HG03066 (cell line): Measurements from ENCODE around the gene ANKRD55.
A peak's percentile ranks its signal among the peaks of the same experiment; 100 is the strongest.
"Not testable (repeated sequence)": the region's sequence is repeated elsewhere in the genome, so short reads cannot be mapped to it uniquely, and the experiment has no call there.

Experiments used
- ATAC-seq: cut with Tn5 transposase; IDR thresholded peaks from one replicate; pipeline ENCODE4 v1.9.1; 2021; ENCODE audit warnings: low read depth; ENCODE audit not compliant: unreplicated experiment

The ANKRD55 gene

DNA sequence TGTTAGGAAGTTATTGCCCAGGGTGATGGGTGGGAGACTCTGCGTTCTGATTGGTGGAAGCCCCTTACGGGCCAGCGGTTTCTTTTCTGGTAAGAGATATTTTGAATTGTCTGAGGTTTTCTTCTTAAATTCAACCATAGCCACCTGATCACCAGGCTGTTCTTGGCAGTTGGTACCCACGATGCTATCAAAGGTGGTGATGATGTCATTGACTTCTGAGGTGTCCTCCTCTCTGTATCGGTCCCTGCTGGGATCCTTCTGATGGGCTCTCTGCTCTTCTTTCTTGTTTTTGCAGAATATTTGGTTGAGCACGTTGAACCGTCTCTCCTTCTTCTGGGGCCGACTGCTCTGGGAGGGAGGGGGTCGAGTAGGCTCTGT lies 121.7 kb downstream of the ANKRD55 start:
- no peak for ATAC-seq

DNA sequence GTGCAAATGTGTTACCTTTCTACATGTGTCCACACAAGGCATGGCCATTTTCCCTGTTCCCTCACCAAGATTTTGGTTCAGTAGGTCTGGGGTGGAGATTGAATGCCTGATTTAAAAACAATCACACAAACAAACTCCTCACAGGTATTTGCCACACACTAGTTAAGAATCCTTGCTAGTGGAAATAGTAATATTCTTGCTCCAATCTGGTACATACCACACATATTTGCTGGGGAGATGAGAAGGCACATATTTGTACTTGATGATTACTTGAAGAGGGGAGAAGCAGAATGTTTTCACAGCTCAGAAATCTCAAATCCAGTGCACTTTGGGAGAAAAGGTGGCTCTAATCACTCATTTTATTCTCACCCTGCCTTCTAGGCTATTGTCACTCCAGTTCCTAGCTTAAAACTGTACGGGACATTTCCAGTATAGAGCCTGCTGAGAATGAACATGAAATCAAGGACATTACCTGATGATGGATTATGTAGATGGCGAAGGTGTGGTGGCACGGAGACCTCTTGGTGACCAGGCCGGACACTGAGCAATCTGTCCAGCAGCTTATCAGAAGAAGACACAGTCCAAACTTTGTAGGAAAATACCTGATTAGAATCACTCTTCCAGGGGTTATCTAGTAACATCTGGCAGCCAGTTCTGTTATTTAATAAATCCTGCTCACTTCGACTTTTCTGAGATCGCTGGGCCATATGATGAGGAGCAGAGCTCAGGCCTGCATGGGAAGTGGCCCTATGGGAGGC lies 122.3 kb downstream of the ANKRD55 start:
- ATAC-seq: no peak

DNA sequence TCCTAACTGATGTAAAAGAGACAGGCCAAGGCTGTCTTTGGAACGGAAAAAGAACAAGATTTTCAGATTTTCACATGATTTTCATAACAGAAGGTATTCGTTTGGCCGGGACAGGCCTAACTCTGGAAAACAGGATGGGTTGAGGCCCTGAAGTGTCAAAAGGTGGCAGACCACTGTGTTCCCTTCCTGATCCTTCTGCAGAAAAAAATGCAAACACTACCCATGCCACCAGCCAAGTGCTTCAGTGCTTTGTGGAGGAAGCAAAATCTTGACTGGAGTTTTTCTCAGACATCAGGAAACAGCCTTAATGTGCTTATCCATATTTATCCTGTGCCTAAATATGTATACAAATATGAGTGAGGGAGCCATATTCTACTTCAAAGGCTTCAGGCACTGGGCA lies 124.9 kb downstream of the ANKRD55 start:
- ATAC-seq: no peak

DNA sequence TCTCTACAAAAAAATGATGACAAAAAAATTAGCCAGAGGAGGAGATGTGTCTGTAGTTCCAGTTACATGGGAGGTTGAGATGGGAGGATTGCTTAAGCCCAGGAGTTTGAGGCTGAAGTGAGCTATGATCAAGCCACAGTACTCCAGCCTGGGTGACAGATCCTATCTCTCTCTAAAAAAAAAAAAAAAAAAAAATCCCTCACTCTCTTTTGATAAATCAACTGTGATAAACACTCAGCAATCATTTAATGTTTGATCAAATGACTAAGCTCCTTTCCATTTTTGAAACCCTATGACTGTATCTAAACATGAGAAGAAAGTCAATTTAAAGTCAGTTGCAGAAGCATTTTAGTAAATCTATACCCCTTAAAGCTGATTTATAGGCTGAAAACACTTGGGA lies 126.3 kb downstream of the ANKRD55 start:
- no peak for ATAC-seq

DNA sequence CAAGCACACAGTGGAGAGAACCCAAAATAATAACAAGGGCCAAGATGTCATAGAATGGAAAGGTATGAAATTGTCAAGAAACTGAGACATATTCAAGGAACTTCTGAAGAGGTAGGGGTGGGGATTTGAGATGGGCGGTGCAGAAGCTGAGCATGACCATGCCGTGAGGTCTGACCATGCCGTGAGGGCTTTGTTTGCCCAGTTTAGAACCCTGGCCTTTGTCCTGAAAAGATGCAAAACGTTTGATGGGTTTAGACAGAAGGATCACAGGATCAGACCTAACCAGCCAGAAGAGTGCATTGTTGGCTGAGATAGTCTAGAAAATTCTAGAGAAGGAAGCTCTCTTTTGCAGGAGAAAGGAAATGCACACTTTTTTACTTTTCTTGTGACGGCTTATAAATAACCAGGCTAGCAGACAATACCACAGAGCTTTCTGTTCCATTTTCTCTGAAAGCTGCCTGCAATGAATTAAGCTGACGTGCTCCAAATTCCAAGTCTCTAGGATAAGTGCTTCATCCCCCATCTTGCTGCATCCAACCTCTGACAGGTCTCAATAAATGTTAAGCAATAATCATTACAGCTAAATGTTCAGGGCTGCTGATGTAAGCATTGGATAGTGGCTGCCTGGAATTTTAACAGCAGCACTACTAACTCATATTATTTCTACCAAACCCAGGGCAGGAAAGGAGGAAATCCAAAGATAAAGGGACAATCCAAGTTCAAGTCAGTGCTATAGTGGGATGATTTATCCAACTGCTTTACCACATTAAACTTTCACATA lies 127.4 kb downstream of the ANKRD55 start:
- no peak for ATAC-seq

DNA sequence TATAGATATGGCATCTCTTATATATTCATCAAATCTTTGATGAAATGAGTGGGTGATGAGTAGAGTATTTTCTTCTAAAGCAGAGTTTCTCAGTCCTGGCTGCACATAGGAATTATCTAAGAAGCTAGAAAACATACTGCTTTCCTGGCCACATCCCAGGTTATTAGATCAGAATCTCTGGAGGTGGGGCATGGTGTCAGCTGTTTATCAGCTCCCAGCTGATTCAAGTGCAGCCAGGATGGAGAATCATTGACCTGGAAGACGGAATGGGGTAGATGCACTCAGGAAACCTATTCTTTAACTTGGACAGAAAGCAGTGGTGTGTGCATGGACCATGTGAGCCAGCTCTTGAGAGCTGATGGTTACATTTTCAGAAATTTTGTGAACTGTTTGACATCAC lies 130.2 kb downstream of the ANKRD55 start:
- no peak for ATAC-seq

DNA sequence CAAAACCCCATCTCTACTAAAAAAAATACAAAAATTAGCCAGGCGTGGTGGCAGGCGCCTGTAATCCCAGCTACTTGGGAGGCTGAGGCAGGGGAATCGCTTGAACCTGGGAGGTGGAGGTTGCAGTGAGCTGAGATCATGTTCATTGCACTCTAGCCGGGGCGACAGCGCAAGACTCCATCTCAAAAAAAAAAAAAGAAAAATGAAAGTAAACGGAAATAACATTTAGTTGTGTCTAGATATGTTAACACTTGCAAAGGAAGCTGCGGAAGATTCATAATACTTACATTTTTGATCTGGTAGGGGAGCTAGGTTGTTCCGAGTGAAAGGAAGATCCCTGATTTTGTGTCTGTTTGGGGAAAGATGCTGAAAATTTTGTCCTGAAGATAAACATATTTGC lies 130.9 kb downstream of the ANKRD55 start:
- ATAC-seq: not testable (repeated sequence)

DNA sequence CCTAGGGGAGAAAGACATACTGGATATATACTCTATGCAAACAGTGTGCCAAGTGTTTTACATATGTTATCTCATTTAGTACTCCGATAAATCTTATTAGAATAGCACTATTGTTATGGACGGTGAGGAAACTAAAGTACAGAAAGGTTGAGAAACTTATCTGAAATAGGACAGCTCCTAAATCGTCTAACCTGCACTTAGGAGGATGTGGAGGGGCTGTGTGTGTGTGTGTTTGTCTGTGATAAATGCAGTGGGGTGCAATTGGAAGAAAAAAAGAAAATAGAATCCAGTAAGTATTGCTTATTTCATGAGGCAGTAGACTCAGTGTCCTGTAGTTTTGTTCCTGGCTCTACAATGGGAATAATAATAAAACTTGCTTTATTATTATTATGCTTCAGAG lies 131.9 kb downstream of the ANKRD55 start:
- no peak for ATAC-seq

DNA sequence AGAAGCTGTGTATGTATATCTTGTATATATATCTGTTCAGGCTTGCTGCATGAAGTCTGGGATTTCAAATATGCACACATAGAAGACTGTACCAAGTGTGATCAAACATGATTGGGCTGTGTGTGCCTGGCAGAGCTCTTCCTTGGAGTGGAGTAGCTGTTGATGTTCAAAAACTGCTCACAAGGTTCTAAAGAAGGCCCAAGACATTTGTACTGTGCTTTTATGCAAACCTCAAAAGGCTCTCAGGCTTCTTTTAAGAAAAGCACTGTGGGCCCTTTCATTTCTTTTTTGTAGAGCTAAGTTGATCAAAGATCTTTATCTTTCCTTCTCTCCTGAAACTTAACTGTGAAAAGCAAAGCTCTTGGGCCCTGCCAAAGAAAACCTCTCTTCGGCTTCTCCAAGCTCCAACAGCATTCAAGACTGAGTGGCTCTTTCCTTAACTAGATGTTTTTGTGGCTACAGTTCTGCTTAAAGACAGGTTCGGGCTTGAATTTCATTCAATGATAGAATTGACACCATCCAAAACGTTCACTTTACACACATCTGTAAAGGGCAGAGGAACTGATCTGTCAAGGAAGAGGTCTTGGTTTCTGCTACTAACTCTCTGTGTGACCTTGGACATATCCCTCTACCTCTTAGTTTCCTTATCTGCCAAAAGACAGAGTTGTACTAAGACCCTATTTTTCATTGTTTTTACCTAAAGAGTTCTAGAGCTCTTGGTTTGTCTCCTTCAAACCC lies 132.5 kb downstream of the ANKRD55 start:
- ATAC-seq: no peak

DNA sequence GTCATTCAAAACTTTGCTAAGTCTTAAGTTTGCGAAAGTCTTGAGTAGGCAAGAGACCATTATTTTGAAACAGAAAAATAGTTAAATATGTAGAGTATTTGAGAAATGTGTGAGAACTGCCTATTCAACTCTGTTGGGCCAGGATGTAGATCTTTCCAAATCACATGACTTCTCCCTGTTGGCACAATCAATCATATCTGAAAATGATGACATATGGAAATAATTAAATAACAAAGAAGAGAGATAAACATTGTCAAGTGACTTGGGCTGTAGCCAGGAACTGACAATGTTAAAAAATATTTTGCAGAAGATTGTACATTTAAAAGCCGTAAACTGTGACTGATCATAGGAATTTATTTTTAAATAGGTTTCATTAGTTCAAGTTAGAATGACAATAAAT lies 133.8 kb downstream of the ANKRD55 start:
- ATAC-seq: no peak

DNA sequence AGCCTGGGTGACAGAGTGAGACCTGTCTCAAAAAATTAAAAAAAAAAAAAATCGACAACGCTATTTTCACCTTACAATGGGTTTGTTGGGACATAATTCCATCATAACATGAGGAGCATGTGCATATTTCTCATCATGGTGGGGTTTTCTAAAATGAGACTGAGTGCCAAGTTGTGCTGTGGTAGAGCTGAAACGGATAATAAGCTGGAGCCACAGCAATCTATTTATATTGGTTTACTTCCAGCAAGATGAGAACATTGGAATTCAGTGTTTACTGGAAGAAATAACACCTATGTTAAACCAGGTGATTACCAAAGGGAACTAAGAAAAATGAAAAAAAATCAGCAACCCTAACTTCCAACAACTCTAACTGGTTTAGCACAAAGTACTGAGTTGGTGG lies 136.1 kb downstream of the ANKRD55 start:
- ATAC-seq: no peak

DNA sequence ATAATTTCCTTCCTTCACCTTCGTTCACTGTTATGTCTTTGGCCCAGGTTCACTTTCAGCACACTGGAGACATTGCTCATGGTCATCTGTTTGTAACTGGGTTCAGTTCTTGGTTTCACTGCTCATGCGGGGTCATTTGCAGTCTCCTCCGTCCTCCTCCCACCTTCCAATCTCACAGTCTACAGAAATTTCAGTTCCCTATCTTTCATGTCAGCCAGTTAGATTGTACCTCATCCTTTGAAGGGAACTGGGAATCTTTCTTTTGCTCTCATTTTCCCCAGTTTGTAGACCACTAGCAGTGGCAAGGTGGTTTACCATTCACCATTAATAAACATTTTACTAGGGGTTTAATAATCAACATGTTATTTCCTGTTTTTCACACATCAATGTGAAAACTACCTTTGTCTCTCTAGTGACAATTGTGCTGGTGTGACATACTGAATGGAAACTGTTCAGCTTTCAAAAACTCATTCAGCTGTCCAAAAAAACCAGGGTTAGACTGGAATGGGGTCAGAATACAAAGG lies 137.5 kb downstream of the ANKRD55 start:
- ATAC-seq: peak; percentile 88

DNA sequence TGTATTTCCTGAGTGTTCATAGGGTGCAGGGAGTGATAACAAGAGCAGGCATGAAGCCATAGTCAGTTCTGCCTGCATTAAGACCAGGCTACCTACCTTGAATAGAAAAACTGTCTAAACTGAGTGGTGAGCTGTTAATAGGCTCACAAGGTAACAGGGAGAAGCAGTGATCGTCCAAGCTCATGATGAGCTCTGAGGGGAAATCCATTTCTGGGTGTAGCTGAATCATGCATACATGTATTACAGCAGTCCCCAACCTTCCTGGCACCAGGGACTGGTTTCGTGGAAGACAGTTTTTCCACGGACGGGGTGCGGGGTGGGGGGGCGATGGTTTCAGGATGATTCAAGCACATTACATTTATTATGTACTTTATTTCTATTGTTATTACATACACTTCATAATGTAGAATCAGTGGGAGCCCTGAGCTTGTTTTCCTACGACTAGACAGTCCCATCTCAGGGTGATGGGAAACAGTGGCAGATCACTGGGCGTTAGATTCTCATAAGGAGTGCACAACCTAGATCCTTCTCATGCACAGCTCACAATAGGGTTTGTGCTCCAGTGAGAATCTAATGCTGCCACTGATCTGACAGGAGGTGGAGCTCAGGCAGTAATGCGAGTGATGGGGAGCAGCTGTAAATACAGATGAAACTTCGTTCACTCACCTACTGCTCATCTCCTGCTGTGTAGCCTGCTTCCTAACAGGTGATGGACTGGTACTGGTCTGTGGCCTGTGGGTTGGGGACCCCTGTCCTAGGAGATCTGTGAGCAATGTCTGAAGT lies 138.4 kb downstream of the ANKRD55 start:
- ATAC-seq: peak; percentile 4

DNA sequence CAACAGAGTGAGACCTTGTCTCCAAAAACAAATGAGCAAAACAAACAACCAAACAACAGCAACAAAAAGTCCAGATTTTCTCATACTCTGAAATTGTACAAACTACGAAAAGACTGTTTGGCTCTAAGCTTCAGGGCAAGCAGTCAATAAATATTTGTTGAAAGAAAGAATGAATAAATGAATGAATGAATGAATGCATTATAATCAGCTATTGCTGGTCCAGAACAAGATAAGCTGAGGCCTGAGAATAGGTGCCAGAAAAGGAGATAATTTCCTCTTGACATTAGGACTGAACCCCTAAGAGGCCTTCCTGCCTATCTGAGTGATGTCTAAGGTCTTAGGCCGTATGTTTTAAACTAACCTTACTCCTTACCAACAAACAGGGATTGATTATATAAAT lies 139.2 kb downstream of the ANKRD55 start:
- ATAC-seq: no peak

DNA sequence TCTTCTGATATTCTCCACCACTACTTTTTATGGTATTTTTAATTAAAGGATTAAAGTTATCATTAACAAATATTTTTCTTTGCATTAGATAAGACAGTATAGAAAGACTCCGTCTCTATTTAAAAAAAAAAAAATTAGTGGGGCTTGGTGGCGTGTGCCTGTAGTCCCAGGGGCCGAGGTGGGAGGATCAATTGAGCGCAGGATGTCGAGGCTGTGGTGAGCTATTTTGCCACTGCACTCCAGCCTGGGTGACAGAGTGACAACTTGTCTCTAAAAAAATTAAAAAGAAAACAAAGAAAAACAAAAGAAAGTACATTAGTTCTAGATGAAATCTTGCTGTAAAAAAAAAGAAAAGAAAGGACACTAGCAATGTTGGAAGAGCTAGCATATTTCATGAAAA lies 141.0 kb downstream of the ANKRD55 start:
- no peak for ATAC-seq

DNA sequence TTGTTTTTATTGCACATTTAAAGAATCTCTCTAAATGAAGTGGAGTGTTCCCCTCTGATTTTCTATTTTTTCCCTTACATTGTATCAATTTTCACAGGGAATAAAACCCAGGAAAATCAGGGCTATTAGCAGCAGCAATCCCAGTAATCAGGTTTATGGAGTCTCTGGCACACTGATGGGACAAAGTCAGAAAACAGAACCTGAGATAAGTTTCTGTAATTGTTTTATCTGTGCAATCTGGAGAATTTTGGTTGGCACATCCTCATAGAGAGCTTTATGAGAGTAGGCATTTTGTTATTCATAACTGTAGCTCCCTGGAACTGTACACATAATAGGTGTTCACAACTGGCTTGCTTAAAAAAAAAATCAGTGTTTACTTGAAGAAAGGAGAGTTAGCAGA lies 141.5 kb downstream of the ANKRD55 start:
- ATAC-seq: no peak

DNA sequence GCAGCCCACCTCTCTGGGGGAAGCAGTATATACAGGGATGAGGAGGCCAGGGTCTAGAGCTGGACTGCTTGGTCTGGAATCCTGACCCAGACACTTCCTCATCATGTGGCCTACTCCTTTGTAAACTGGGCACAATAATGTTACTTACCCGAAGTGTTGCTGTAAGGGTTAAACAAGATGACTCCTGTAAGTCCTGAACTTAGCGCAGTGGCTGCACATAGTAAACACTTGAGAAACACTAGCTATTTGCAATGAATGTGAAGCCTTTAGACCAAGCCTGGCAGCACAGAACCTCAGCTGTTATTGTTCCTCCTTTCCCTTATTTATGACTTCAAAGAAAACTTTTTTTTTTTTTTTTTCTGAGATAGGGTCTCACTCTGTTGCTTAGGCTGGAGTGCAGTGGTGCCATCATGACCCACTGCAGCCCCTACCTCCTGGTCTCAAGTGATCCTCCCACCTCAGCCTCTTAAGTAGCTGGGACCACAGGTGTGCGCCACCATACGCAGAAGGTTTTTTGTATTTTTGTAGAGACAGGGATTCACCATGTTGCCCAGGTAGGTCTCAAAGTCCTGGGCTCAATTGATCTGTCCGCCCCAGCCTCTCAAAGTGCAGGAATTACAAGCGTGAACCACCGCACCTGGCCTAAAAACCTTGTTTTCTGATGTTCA lies 142.2 kb downstream of the ANKRD55 start:
- no peak for ATAC-seq

DNA sequence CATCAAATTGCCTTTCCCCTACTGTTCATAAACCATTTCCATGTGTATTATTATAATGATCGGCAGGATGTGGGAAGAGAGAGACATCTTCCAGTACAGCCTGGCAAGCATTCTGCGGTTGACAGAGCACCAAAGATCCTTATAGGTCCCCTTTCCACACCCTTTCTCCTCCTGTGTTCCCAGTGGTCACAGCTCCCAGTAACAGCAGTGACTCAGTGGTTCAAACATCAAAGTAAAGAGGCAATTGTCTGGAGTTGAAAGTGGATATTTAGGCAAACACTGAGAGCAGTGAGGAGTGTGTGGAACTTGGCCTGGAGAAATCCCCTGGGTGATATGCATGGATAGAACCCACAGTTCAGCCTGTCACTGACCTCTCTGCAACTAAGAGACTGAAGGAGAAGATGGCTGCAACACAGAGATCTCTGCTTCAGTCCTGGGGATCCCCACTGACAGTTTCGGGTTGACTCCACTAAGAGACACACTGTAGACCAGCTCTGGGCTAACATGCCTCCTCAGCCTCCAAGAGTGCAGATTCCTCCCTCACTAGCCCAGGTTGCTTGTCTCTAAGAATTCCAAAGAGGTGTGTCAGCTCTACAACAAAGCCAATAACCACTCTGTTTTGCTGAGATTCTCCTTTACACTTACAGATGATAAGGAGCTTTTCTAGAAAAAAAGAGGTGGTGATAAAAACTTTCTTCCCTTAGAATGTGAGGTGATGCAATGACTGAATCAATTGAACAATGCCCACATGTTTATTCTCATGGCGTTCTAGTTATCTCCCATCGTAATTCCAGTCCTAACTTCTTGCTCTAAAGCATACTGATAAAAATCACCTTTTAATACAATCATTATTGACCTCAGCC lies 143.9 kb downstream of the ANKRD55 start:
- peak; percentile 82 for ATAC-seq

DNA sequence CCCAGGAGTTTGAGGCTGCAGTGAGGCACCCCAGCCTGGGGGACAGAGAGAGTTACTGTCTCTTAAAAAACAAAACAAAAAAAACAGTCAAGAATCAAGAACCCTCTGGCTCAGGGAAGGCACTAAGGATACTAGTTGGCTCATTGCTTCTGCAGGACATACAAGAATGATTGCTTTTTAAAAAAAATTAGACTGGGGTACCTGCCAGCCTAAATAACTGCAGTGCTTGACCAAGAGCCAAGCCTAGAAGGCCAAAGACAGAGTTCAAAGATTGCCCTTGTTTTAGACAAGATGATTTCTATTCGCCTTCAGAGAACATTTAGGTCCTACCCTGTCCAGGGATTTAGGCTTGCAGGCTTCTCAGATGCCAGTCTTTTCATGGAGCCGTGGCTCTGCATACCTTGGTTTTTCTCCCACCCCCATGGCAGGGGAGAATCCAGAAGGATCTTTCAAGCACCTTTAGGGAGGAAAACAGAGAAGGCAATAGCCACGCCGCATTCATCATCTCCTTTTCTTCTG lies 144.6 kb downstream of the ANKRD55 start:
- no peak for ATAC-seq
